Astrocyte (in vitro differentiated cells and primary cell): ENCODE data around the gene SLC22A5.

Experiments
- EZH2 ChIP-seq: IDR thresholded peaks from 2 replicates; pipeline ENCODE4 v1.6.1; 2012; ENCODE audit warnings: mild to moderate bottlenecking, low read length, inconsistent platforms; ENCODE audit not compliant: insufficient read depth
- TF ChIP-seq, protein P1 (sequence below): IDR thresholded peaks from 2 replicates; pipeline ENCODE4 v1.5.1; 2011; ENCODE audit warnings: low read depth, mild to moderate bottlenecking, inconsistent platforms, low read length, moderate library complexity; ENCODE audit not compliant: insufficient read depth

DNA sequence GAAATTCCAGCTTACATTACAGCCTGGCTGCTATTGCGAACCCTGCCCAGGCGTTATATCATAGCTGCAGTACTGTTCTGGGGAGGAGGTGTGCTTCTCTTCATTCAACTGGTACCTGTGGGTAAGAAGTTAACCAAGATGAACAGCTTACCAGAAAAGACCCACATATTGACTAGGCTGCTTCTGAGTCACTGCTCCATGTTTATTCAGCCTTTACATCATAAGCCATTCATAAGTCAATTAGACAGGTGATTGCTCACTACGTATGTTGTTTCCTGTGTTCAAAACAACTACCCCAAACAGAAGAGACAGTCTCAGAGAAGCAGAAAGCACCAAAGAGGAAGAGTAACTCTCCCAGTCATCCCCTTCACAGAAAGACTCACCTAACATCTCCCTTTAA lies 34.7 kb upstream of the SLC22A5 start:
- TF ChIP-seq EZH2: no peak
- TF ChIP-seq, protein P1, sequence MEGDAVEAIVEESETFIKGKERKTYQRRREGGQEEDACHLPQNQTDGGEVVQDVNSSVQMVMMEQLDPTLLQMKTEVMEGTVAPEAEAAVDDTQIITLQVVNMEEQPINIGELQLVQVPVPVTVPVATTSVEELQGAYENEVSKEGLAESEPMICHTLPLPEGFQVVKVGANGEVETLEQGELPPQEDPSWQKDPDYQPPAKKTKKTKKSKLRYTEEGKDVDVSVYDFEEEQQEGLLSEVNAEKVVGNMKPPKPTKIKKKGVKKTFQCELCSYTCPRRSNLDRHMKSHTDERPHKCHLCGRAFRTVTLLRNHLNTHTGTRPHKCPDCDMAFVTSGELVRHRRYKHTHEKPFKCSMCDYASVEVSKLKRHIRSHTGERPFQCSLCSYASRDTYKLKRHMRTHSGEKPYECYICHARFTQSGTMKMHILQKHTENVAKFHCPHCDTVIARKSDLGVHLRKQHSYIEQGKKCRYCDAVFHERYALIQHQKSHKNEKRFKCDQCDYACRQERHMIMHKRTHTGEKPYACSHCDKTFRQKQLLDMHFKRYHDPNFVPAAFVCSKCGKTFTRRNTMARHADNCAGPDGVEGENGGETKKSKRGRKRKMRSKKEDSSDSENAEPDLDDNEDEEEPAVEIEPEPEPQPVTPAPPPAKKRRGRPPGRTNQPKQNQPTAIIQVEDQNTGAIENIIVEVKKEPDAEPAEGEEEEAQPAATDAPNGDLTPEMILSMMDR: no peak
